RKO (cell line): ENCODE data around the gene DEAF1.
"Not testable (repeated sequence)": the region's sequence is repeated elsewhere in the genome, so short reads cannot be mapped to it uniquely, and the experiment has no call there.

Experiments
- DNase-seq: peaks from one replicate; pipeline ENCODE4 v3.0.0-alpha.2; 2016; ENCODE audit warnings: low spot score

The DEAF1 gene

DNA sequence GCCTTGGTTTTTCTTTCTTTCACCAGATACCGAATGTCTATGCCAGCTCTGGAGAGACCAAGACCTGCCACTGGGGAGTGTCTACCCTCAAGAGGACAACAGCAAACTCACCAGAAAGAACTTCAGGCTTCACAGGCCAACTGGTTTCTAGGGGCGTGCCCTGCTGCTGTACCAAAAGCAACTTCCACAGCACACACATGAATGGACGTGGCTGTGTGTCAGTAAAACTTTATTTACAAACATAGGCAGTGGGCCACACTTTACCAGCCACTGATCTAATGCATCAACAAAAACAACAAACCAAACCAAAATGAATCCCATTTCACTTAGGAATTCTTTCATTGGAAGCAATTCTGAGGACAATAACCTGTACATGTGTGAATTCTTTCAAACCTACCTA is 16.7 kb downstream of the DEAF1 start:
- no peak for DNase-seq

DNA sequence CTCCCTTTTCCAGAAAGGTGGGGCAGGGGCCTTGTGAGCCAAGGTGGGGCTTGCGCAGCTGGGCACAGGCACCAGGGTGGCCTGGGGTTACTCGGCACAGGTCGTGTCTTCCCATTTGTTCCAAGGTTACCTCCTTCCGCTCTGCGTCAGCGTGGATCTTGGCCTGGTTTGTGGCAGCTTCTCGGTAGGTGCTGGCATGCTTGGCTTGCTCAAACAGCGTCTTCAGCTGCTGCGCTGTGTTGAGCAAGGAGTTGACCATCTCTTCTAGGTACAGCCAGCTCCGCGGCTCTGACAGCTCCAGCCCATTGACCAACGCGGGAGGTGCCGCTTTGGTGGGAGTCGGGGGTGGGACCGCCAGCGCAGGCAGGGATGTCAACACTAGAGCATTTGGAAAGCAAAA is 20.6 kb downstream of the DEAF1 start:
- no peak for DNase-seq

DNA sequence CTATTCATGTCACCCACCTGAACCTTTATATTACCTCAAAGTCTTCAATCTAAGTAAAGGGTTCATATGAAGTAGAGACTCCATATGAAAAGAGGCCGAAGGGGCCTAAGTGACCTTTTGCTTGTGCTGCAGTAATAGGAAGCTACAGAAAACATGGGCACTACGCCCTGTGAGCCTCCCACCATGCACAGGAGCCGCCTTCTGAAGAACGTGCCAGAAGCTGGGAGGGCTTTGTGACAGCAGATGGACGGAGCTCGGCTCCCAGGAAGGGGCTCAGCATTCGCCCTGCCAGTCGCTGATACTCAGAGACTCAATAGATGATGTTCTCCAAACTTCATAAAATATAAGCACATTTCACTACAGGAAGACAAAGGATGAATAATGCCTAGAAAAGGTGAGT is 21.2 kb downstream of the DEAF1 start:
- DNase-seq, result no peak

DNA sequence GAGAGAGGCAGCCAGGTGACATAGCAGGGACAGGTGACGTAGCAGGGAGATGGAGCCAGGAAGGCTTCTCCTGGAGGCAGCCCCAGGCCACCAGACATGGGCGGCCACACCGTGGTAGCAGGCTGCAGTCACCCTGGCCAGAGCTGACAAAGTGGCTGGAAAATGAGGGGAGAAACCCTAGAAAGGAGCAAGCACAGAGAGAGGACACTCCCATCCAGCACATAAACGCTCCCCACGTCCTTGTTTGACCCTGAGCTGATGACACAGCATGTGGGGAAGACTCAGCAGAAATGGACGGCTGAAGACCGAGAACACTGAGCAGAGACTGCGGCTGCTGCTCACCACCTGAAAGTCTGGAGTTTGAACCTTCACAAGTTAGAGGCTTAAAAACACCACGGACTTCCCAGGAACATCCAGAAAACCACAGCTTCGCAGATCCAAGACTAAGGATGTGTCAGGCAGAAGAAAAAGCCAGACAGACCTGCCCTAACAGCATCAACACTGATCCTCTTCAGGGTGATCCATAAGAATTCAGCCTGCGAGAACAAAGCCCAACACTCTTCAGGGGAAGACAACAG is 29.2 kb downstream of the DEAF1 start:
- no peak for DNase-seq

DNA sequence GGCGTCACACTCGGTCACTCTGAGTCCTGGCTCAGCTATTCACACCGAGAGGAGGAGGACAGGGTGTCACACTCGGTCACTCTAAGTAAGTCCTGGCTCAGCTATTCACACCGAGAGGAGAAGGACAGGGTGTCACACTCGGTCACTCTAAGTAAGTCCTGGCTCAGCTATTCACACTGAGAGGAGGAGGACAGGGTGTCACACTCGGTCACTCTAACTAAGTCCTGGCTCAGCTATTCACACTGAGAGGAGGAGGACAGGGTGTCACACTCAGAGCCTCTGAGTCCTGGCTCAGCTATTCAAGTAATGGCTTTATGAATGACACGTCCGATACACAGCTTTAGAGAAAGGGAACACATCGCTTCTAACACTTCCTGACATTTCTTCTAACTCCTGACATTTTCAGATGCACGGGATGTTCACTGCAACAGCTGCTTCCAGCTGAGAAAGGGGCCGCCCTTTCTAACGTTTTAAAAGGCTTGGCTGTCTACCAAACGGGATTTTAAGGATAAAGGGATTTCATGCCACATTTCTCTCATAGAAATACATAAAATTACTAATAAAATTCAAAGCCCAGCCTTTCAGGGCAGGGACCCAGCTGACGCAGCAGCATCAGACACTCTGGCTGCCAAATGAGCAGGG is 29.8 kb downstream of the DEAF1 start:
- DNase-seq, result no peak

DNA sequence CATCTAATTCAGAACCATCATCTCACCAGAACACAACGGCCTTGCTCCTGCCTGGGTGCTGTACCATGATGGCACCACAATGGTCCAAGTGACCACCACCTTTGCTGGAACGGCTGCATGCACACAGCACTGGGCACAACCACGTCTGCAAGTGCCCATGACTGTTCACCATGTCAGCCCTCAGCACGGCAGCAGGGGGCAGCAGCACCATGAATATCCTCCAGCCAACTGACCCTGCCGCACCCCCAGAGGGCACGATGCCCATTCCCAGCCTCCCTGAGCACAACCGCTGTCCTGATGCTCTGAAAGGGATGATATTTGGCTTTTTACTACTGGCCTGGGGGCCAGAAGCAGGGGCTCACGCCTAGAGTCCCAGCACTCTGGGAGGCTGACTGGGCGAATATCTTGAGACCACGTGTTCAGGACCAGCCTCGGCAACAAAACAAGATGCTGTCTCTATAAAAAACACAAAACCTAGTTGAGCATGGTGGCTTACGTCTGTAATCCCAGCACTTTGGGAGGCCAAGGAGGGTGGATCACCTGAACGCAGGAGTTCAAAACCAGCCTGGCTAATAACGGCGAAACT is 32.2 kb downstream of the DEAF1 start:
- DNase-seq, result peak; percentile 57

DNA sequence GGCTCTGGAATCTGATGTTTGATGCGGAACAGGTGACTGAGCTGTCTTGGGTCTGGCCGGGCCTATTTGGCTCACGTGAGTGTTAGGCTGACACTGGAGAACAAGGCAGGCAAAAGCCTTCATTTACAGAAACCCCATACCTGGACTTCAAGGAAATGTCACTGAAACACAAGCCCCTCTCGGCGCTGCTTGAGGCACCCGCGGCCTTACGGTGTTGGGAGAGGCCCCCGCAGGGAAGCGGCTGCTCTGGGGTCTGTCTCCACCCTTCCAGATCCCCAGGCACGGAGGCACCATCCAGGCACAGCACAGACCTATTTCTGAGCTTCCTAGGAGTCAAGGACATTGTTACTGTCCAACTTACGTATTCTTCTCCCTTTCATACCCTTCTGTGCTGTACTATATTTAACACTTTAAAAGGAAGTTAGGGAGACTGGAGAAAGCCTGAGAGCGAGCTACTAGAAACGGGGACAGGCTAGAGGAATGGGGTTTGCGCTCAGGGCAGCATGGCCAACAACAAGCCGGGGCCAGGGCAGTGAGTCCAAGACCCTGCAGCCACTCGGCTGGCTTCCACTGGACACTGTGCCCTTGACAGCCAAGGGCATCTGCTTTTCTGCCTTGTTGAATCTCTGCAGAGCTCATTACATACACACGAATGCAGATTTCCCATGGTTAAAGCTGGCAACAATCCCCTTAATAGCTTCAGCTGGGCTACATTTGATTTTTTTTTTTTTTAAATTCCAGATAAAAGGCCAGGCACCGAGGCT is 34.2 kb downstream of the DEAF1 start:
- no peak for DNase-seq

DNA sequence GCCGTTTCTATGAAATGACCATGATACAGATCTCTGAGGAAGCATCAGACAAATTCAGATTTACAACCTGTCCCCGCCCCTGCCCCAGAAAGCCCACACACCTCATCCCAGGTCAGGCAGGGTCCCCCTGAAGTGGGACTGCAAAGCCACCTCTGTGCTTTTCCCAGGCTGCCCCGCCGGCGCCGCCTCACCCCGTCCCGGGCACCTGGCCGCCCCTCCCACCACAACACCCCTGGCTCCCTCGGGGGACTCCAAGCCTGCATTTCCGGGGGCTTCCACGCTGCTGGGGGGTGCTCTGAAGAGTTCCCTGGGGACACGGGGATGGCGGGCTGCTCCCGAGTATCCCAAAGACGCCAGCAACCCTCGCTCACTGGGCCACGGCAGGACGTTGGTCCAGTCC is 34.7 kb downstream of the DEAF1 start:
- DNase-seq, result no peak

DNA sequence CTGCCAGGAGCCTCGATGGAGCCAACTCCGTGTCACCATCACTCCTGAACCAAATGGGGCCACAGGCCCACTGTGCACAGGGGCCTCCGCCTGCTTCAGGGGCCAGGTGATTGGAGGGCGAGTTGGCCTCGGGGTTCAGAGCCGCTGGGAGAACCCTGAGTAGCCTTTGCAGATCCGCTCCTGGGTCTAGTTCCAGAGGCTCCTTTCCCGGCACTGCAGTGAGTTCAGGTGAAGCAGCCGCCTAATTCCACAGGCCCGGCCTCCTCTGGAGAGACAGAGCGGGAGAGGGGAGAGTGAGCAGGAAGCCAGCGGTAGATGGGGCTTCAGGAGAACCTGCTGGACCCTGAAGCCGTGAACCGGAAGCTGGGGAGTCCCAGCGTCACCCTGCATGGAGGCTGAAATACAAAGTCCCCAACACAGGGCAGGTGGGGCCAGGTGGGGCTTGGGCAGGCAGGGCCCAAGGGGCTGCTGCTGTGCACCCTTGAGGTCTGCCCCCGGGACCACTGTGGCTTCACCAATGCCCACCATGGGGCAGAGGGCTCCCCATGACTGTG is 35.4 kb downstream of the DEAF1 start:
- no peak for DNase-seq

DNA sequence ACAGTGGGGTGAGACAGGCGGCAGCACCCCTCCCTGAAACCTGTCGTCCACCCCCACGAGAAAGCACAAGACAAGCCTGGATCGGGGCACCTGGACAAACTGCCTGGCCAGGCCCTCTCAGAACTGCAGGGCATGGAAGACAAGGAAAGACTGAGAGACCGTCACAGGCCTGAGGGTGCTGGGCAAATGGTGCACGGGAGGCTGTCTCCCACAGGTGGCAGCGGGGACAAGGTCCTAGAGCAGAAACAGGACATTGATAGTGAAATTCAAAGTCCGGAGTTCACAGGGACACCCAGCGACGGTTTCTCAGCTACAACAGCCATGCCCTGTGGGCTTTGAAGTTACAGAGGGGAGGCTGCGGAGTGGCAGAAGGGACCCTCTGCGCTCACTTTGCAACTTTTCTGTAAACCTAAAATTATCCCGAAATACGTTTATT is 37.3 kb downstream of the DEAF1 start:
- no peak for DNase-seq

DNA sequence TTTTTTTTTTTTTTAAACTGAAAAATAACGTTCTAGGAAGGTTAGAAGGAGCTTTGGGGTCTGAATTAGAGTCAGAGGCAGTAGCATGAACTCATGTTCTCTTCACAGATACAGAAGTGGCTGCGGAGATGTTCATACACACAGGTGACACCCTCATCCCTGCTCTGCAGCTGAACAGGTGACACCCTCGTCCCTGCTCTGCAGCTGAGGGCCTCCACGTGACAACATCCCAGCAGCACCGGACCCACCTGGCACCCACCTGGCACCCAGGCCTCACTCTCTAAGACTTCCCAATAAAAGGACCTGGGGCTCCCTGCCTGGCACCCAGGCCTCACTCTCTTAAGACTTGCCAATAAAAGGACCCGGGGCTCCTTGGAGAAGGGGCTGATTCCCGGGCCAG is 38.2 kb downstream of the DEAF1 start:
- no peak for DNase-seq

DNA sequence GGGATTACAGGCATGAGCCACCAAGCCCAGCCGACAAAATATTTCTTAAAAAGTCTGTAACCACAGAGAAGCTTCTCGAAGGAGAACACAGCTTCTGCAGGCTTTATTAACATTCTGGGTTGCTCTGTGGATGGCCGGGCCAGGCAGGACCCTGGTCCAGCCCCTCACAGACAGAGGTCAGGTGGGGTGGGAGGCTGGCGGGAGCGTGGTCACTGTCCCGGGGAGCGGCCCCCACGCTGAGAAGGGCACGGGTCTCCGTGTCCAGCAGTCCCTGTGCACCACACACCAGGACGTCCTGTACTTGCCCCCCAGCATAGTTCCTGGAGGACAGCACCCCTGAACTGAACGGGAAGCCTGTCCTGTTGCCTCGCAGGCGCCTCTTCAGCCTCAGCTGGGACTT is 38.6 kb downstream of the DEAF1 start:
- no peak for DNase-seq

DNA sequence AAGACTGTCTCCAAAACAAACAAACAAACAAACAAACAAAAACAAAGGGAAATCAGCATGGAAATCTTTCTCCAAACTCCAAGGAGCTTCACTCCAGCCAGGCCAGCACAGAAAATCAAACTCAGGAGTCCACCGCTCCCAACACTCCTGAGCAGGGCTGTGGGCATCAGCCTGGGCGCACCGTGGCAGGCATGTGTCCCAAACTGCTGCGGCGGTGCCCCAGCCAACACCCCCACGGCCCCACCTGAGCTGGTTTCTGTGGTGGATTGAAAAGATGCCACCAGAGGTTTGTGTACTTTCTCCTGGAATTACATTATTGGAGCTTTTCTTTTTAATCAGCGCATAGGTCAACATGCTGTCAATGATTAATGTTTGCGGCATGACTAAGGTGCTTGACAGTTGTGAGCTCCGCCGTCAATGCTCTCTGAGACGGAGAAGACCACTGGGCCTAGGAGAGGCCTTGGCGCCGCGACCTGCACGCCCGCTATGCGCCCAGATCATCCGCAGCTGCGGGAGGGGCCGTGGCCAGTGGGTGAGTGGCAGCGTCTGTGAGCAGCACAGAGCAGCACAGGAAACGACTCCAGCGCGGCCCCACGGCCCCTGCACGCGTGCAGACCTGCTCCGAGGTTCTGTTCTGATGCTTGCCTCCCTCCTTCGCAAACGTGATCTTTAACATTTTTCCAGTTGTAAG is 39.8 kb downstream of the DEAF1 start:
- no peak for DNase-seq

DNA sequence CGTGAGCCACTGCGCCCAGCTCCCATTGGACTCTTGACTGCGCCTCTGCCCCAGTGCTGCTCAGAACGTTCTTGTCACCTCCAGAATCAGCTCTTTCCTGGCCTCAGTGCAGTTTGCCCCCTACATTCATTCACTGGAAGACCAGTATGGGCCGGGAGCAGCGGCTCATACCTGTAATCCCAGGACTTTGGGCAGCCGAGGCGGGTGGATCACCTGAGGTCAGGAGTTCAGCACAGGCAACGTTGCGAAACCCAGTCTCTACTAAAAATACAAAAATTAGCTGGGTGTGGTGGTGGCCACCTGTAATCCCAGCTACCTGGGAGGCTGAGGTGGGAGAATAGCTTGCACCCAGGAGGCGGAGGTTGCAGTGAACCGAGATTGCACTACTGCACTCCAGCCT is 40.6 kb downstream of the DEAF1 start:
- DNase-seq, result not testable (repeated sequence)

DNA sequence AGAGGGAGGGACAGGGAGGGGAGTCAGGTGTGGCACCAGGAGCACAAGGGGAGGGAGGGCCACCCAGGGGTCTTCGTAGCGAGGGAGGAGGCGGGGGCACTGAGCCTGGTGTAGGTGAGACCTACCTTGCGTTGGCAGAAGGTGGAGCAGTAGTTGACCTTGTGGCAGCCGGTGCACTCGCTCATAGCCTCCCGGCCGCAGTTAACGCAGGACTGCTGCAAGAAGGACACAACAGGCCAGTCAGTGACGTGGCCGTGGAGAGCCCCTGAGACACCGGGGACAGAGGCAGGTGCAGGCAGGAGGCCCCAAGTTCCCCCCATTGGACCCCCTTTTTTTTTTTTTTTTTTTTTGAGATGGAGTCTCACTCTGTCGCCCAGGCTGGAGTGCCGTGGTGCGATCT is 41.2 kb downstream of the DEAF1 start:
- no peak for DNase-seq

DNA sequence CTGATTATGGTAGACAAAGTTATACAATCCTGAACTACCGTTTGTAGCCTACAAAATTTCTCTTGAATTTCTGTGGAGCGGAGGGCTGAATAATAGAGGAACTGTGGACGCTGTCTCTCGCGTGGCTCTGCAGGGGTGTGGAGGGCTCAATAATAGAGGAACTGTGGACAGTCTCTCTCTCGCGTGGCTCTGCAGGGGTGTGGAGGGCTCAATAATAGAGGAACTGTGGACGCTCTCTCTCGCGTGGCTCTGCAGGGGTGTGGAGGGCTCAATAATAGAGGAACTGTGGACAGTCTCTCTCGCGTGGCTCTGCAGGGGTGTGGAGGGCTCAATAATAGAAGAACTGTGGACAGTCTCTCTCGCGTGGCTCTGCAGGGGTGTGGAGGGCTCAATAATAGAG is 41.9 kb downstream of the DEAF1 start:
- DNase-seq, result not testable (repeated sequence)

DNA sequence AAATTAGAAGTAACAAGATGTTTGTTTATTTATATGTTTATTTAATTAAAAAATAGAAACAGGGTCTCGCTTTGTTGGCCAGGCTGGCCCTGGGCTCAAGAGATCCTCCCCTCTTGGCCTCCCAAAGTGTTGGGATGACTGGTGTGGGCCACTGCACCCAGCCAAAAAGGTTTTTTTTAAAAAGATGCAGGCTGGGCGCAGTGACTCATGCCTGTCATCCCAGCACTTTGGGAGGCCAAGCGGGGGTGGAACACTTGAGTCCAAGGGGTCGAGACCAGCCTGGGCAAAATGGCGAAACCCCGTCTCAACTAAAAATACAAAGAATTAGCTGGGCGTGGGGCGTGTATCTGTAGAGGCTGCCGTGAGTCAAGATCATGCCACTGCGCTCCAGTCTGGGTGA is 44.5 kb downstream of the DEAF1 start:
- no peak for DNase-seq

DNA sequence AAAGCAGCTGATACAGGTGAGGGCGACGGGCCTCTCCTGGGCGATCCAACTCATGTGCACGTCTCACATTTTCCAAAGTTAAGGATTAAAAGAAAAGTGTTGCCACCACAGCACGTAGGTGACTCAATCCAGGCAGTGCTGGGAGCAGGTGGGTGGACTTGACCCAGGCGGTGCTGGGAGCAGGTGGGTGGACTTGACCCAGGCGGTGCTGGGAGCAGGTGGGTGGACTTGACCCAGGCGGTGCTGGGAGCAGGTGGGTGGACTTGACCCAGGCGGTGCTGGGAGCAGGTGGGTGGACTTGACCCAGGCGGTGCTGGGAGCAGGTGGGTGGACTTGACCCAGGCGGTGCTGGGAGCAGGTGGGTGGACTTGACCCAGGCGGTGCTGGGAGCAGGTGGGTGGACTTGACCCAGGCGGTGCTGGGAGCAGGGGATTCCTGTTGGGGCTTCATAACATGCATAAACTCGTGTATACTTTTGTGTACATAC is 47.3 kb downstream of the DEAF1 start:
- not testable (repeated sequence) for DNase-seq

DNA sequence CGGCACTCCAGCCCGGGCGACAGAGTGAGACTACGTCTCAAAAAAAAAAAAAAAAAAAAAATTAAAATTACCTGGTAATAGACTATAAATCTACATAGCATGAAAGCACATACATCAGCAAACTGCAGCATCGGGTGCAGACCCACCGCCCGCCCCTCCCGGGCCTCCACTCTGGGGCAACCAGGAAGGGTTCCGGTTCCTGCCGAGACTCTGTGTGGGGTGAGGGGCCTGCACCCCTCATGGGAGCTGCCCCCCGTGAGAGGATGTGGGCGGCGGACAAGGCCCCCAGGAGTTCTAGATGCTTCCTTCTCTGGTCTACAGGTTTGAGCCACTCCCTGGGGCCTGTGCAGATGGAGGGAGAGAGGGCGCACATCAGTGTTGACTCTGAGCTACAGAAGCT is 48.8 kb downstream of the DEAF1 start:
- DNase-seq, result no peak

DNA sequence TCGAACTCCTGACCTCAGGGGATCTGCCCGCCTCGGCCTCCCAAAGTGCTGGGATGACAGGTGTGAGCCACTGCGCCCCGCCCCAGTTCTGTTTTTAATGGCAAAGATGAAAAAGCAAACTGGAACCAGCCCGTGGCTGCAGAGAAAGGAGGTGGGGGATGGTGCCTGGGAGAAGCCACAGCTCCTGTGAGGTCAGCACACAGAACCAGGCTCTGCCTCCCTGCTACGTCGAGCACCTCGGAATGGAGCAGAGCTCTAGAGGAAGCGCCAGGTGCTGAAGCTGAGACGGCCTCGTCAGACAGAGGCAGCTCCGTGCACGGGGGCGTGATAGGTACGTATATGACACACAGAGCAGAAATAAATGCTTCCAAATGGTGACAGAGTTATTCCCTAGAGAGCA is 49.5 kb downstream of the DEAF1 start:
- no peak for DNase-seq

DNA sequence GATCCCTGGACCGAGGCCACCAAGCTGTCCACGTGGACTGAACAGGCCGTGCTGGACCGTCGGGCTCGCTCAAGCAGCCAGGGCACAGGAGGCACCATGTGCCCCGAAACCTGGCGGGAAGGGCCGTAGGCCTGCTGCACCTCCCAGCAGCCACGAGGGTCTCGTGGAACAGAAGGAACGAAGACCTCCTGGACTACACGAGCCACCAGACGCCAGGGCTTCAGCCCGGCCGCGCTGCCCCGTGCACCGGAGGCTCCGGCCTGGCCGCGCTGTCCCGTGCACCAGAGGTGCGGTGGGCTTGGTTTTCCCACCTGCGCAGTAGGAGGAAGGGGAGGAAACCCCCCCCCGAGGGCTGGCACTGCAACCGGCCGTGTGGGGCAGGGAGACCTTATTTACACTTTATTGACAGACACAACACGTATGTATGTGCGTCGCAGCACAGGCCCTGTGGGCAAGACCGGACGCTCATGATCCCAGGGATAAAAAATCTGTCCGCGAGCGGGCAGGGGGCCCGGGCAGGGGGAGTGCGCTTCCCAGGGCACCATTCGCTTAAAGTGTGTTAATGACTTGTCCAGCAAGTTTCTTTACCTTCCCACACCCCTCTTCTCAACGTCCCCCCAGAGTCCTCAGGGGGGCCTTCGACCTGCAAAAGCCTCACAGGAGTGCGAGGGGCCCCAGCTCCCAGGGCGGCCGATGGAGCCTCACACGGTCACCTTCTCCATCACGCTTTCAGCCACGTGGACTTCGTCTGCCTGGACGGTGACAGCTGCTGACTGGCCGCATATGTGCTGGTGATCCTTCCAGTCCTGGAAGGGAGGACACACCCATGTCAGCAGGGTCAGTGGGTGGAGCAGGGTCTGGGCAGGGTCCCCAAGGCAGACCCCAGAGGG is 50.9 kb downstream of the DEAF1 start:
- no peak for DNase-seq
